Ishikawa (cell line): Measurements from ENCODE around the gene SLC23A2.

Source experiments
- CEBPB ChIP-seq: IDR thresholded peaks from 2 replicates; pipeline ENCODE4 v1.6.1; 2012
- CREB1 ChIP-seq: IDR thresholded peaks from 2 replicates; pipeline ENCODE4 v1.6.1; 2012; ENCODE audit warnings: low read depth
- EGR1 ChIP-seq: IDR thresholded peaks from 2 replicates; pipeline ENCODE4 v1.6.1; 2012
- EP300 ChIP-seq: IDR thresholded peaks from 2 replicates; pipeline ENCODE4 v1.6.1; 2012; ENCODE audit warnings: borderline replicate concordance
- FOXM1 ChIP-seq: IDR thresholded peaks from 2 replicates; pipeline ENCODE4 v1.6.1; 2012; ENCODE audit warnings: low read depth, borderline replicate concordance
- NFIC ChIP-seq: IDR thresholded peaks from 2 replicates; pipeline ENCODE4 v1.6.1; 2012
- RAD21 ChIP-seq: IDR thresholded peaks from 2 replicates; pipeline ENCODE4 v1.6.1; 2012; ENCODE audit warnings: low read depth
- REST ChIP-seq: IDR thresholded peaks from 2 replicates; pipeline ENCODE4 v1.6.1; 2012; ENCODE audit warnings: low read depth, mild to moderate bottlenecking
- TAF1 ChIP-seq: IDR thresholded peaks from 2 replicates; pipeline ENCODE4 v1.6.1; 2012; ENCODE audit warnings: low read depth, mild to moderate bottlenecking
- TCF12 ChIP-seq: IDR thresholded peaks from 2 replicates; pipeline ENCODE4 v1.6.1; 2012; ENCODE audit warnings: low read depth
- TEAD4 ChIP-seq: IDR thresholded peaks from 2 replicates; pipeline ENCODE4 v1.6.1; 2012
- YY1 ChIP-seq: IDR thresholded peaks from 2 replicates; pipeline ENCODE4 v1.6.1; 2012; ENCODE audit warnings: low read depth
- ZBTB7A ChIP-seq: IDR thresholded peaks from 2 replicates; pipeline ENCODE4 v1.6.1; 2012; ENCODE audit warnings: low read depth
- TF ChIP-seq, protein P1 (sequence below): IDR thresholded peaks from 2 replicates; pipeline ENCODE4 v1.6.1; 2012
- TF ChIP-seq, protein P2 (sequence below): IDR thresholded peaks from 2 replicates; pipeline ENCODE4 v1.6.1; 2012

SLC23A2 gene

GRCh38 chr20:4854561-4854901, 146.8 kb downstream of the SLC23A2 start:
- TF ChIP-seq RAD21 (no peak), CREB1 (no peak), TCF12 (no peak), TAF1 (no peak), ZBTB7A (no peak)
- TF ChIP-seq, protein P1, sequence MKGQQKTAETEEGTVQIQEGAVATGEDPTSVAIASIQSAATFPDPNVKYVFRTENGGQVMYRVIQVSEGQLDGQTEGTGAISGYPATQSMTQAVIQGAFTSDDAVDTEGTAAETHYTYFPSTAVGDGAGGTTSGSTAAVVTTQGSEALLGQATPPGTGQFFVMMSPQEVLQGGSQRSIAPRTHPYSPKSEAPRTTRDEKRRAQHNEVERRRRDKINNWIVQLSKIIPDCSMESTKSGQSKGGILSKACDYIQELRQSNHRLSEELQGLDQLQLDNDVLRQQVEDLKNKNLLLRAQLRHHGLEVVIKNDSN: no peak

- TF ChIP-seq ZBTB7A: no peak
- no peak for TF ChIP-seq RAD21
- no peak for TF ChIP-seq EP300
- TF ChIP-seq, protein P2, sequence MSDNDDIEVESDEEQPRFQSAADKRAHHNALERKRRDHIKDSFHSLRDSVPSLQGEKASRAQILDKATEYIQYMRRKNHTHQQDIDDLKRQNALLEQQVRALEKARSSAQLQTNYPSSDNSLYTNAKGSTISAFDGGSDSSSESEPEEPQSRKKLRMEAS: no peak
- no peak for TF ChIP-seq REST
- no peak for TF ChIP-seq TCF12
- no peak for TF ChIP-seq TEAD4
- TF ChIP-seq CREB1: no peak
- TF ChIP-seq YY1: no peak
- TF ChIP-seq TAF1: no peak
- TF ChIP-seq NFIC: no peak
These were observed 147.4 kb downstream of the SLC23A2 start for GRCh38 chr20:4853757-4854560.

GRCh38 chr20:4853004-4853403, 148.3 kb downstream of the SLC23A2 start:
- no peak for TF ChIP-seq NFIC
- TF ChIP-seq EGR1: no peak
- TF ChIP-seq FOXM1: no peak
- TF ChIP-seq CEBPB: no peak
- TF ChIP-seq, protein P1: no peak
- TF ChIP-seq TEAD4: no peak
- no peak for TF ChIP-seq CREB1
- no peak for TF ChIP-seq TCF12
- TF ChIP-seq RAD21: no peak
- no peak for TF ChIP-seq YY1
- no peak for TF ChIP-seq EP300
- TF ChIP-seq, protein P2: no peak
- TF ChIP-seq REST: no peak
- no peak for TF ChIP-seq ZBTB7A
- no peak for TF ChIP-seq TAF1

DNA sequence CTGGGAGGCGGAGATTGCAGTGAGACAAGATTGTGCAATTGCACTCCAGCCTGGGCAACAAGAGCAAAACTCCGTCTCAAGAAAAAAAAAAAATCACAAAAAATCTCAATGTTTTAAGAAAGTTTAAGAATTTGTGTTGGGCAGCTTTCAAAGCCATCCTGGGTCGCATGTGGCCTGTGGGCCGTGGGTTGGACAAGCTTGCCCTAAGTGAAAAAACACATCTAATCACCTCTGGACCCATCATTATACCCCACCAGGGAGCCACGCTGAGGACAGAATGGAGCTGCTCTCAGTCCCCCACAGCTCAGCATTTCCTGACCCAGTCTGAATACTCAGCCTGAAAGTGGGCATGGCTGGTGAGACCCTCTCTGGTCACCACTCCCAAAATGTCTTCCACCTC, 150.3 kb downstream of the SLC23A2 start:
- TF ChIP-seq REST (no peak), CEBPB (no peak), ZBTB7A (no peak), EGR1 (no peak), CREB1 (no peak), EP300 (no peak), TAF1 (no peak), NFIC (no peak), YY1 (no peak), RAD21 (no peak), FOXM1 (no peak), TEAD4 (no peak), TCF12 (no peak)
- TF ChIP-seq, protein P2: no peak
- TF ChIP-seq, protein P1: no peak
